ENCODE measurements around the gene PTF1A.
"Not testable (repeated sequence)": the region's sequence is repeated elsewhere in the genome, so short reads cannot be mapped to it uniquely, and the experiment has no call there.

Gene PTF1A

GRCh38 chr10:23204773-23205172 is 12.7 kb downstream of the PTF1A start:
- TF ChIP-seq, protein P1, sequence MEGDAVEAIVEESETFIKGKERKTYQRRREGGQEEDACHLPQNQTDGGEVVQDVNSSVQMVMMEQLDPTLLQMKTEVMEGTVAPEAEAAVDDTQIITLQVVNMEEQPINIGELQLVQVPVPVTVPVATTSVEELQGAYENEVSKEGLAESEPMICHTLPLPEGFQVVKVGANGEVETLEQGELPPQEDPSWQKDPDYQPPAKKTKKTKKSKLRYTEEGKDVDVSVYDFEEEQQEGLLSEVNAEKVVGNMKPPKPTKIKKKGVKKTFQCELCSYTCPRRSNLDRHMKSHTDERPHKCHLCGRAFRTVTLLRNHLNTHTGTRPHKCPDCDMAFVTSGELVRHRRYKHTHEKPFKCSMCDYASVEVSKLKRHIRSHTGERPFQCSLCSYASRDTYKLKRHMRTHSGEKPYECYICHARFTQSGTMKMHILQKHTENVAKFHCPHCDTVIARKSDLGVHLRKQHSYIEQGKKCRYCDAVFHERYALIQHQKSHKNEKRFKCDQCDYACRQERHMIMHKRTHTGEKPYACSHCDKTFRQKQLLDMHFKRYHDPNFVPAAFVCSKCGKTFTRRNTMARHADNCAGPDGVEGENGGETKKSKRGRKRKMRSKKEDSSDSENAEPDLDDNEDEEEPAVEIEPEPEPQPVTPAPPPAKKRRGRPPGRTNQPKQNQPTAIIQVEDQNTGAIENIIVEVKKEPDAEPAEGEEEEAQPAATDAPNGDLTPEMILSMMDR (IDR thresholded peaks at IDR 0.05; ENCODE audit: low read depth, low read length), result no peak

GRCh38 chr10:23205972-23206642 is 14.0 kb downstream of the PTF1A start:
- TF ChIP-seq, protein P1 (IDR thresholded peaks at IDR 0.05; ENCODE audit: low read depth, low read length), result no peak
- no peak overlapping the region for H3K4me3 ChIP-seq (ENCODE audit: low read depth, low read length)

More at GRCh38 chr10:23204773-23205172, 12.7 kb downstream of the PTF1A start:
- H3K4me3 ChIP-seq (ENCODE audit: low read depth, low read length), result no peak overlapping the region

DNA sequence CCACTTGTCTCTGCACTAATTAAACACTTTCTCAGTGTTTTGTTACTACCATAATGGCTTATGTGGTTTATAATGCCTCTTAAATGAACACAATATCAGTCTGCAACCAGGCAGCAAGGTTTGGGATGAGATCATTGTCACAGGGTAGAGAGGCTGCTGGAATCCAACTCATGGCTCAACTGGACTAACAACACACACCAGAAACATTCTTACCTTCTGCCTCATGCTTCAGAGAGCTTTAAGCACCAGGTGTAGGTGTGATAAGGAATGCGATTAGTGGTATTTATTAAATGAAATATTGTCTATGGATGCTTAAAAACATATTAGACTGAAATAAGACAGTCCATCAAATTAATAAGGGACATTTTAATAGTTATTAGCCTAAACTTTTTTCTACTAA is 25.4 kb downstream of the PTF1A start:
- no peak overlapping the region for H3K4me3 ChIP-seq (ENCODE audit: low read depth, low read length)
- TF ChIP-seq, protein P1 (IDR thresholded peaks at IDR 0.05; ENCODE audit: low read depth, low read length), result no peak

DNA sequence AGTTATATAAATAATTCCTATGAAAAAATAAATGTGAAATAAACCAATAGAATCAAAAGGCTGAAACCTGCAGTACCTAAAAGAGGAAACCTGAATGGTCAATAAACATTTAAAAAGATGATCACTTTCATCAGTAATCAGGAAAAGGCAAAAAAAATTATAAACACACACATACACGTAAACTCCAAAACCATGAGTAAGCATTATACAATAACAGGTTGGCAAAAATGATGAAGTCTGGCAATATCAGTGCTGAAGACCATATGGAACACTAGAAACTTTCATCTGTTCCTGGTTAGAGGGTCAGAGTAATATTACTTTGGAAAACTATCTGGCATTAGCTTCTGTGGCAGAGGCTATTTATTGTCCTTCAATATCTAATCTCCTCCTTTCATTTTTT is 38.5 kb downstream of the PTF1A start:
- H3K4me3 ChIP-seq (ENCODE audit: low read depth, low read length), result no peak overlapping the region
- TF ChIP-seq, protein P1 (IDR thresholded peaks at IDR 0.05; ENCODE audit: low read depth, low read length), result no peak

GRCh38 chr10:23238015-23238414 is 45.9 kb downstream of the PTF1A start:
- no peak overlapping the region for H3K4me3 ChIP-seq (ENCODE audit: low read depth, low read length)
- TF ChIP-seq, protein P1 (IDR thresholded peaks at IDR 0.05; ENCODE audit: low read depth, low read length), result no peak

GRCh38 chr10:23241779-23242178 is 49.7 kb downstream of the PTF1A start:
- H3K4me3 ChIP-seq (ENCODE audit: low read depth, low read length), result not testable (repeated sequence)

Measured in WI38 (cell line).